GM20000 (cell line): ENCODE data around the gene C1R.

Experiments
- DNase-seq: peaks from one replicate; pipeline ENCODE4 v3.0.0; 2012; ENCODE audit warnings: low spot score
- TF ChIP-seq, protein P1 (sequence below): IDR thresholded peaks from 2 replicates; pipeline ENCODE4 v1.5.1; 2012; ENCODE audit warnings: mild to moderate bottlenecking, control low read depth; ENCODE audit errors: extremely low read depth, missing control alignments

The C1R gene

DNA sequence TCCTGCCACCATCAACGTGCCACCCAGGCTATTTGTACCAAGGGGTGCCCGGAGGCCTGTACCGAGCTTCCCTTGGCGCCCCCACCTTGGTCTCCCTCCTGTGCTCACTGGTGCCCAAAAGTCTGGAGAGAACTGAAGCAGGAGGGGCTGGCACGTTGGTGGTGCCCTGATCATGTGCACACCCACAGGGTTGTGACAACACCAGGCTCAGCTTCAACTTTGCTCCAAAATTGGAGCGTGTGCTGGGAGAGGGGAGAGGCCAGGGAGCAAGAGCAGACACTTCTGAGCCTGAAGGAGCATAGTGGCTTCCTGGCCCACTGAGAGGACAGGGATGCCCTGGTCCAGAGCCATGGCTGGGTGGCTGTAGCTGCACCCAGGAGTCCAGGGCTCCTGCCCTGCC lies 60.9 kb downstream of the C1R start:
- no peak for DNase-seq
- TF ChIP-seq, protein P1, sequence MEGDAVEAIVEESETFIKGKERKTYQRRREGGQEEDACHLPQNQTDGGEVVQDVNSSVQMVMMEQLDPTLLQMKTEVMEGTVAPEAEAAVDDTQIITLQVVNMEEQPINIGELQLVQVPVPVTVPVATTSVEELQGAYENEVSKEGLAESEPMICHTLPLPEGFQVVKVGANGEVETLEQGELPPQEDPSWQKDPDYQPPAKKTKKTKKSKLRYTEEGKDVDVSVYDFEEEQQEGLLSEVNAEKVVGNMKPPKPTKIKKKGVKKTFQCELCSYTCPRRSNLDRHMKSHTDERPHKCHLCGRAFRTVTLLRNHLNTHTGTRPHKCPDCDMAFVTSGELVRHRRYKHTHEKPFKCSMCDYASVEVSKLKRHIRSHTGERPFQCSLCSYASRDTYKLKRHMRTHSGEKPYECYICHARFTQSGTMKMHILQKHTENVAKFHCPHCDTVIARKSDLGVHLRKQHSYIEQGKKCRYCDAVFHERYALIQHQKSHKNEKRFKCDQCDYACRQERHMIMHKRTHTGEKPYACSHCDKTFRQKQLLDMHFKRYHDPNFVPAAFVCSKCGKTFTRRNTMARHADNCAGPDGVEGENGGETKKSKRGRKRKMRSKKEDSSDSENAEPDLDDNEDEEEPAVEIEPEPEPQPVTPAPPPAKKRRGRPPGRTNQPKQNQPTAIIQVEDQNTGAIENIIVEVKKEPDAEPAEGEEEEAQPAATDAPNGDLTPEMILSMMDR, result no peak
